GM18505 (cell line): ENCODE results near the gene ZCCHC4.
"Not testable (repeated sequence)": the region's sequence is repeated elsewhere in the genome, so short reads cannot be mapped to it uniquely, and the experiment has no call there.

Source experiments
- ATAC-seq: cut with Tn5 transposase; IDR thresholded peaks from one replicate; pipeline ENCODE4 v1.9.1; 2021; ENCODE audit not compliant: unreplicated experiment
- POLR2A ChIP-seq: IDR thresholded peaks from 4 replicates; pipeline ENCODE4 v1.6.1; 2011; ENCODE audit warnings: borderline replicate concordance; ENCODE audit not compliant: insufficient read depth, insufficient read length; ENCODE audit errors: extremely low read depth

The ZCCHC4 gene

DNA sequence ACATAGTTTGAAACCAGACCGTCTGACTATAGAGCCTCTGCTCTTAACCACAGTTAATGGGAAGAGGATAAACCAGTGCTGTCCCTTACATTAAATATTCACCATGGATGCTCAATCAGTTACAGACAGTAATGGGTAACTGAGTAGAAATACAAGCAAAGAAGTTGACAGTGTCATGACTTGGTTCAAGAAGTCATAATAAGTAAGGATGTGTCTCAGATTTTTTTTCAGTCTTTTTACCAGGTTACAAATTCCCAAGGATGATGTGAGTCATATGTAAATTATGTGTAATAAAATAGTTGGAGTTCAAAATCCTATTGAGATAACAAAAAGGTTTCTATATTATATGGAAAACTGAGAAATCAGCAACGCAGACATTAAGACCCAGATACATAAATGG is 31.1 kb downstream of the ZCCHC4 start:
- ATAC-seq = no peak

GRCh38 chr4:25345744-25346143 is 33.2 kb downstream of the ZCCHC4 start:
- no peak for ATAC-seq
- TF ChIP-seq POLR2A = no peak

More for the DNA sequence above, 31.1 kb downstream of the ZCCHC4 start:
- TF ChIP-seq POLR2A = no peak

DNA sequence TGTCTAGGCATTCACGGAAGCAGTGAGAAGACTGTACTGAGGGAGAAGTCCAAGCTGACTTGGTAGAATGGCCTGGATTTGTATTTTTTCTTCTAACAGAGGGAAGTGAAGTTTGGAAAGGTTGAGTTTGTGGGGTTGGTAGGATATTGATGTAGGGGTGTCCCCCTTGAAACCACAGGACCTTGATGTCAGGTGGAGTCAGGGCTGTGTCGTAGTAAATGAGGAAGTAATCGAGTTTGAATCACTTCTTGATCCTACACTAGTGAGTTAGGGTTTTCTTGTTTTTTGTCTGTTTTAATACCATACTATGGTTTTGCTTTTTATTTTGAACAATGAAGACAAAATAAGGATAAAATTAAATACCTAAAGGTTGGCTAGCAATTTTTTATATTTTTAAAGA is 34.3 kb downstream of the ZCCHC4 start:
- no peak for TF ChIP-seq POLR2A
- no peak for ATAC-seq

DNA sequence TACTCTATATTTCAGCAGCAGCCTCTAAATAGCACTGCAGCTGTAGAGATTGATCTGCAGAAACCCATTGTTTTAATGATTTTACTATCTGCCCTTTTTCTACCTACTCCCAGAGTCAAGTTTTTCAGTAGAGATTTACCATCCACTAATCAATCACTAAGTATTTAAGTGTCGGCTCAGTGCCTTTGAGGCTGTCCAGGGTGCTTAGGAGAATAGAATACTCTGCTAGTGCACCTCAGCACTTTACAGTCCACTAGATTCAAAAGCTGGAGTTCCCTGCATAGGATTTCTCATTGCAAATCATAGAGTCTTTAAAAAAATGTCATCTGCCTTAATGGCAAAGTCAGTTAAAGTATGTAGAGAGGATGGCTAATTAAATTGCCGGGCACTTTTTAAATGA is 34.9 kb downstream of the ZCCHC4 start:
- TF ChIP-seq POLR2A = no peak
- no peak for ATAC-seq

- no peak for ATAC-seq
- no peak for TF ChIP-seq POLR2A
Measured at GRCh38 chr4:25347971-25348370, 35.4 kb downstream of the ZCCHC4 start.

- ATAC-seq = no peak
- TF ChIP-seq POLR2A = no peak
Measured at GRCh38 chr4:25350561-25350960, 38.0 kb downstream of the ZCCHC4 start.

DNA sequence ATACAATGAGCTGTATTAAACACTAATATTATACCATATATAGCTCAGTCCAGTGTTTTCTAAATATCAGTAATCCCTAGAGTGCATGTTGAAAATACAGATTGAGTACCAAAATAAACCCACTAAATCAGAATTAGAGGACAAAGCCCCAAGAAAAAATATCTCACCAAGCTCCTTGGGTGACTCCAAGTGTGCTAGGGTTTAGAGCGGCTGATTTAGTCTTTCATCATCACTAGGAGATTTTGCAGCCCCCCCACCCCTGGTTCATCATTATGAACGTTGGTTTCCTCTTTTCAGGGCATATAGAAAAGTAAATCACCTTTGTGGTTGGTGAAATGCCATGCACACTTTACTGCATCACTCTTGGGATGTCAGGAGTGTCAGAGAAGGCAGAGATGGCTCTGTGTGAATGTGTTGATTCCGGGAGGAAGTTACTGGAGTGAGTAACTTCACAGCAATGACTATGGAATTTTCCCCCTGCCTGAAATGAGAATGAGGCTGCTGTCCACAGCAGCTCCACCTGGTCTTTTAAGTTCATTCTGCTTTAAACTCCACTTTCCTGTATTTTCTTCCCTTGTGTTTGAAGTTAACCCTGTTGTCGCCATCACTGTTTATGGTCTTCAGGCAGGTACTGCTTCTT is 39.3 kb downstream of the ZCCHC4 start:
- ATAC-seq = no peak
- no peak for TF ChIP-seq POLR2A

GRCh38 chr4:25356068-25356467 is 43.5 kb downstream of the ZCCHC4 start:
- TF ChIP-seq POLR2A = no peak

GRCh38 chr4:25358515-25359275 is 46.1 kb downstream of the ZCCHC4 start:
- ATAC-seq = no peak
- TF ChIP-seq POLR2A = no peak

More at GRCh38 chr4:25356068-25356467, 43.5 kb downstream of the ZCCHC4 start:
- no peak for ATAC-seq

- no peak for TF ChIP-seq POLR2A
- no peak for ATAC-seq
Measured at GRCh38 chr4:25361253-25361652, 48.7 kb downstream of the ZCCHC4 start.

- no peak for ATAC-seq
Measured at GRCh38 chr4:25367004-25367621, 54.5 kb downstream of the ZCCHC4 start.

DNA sequence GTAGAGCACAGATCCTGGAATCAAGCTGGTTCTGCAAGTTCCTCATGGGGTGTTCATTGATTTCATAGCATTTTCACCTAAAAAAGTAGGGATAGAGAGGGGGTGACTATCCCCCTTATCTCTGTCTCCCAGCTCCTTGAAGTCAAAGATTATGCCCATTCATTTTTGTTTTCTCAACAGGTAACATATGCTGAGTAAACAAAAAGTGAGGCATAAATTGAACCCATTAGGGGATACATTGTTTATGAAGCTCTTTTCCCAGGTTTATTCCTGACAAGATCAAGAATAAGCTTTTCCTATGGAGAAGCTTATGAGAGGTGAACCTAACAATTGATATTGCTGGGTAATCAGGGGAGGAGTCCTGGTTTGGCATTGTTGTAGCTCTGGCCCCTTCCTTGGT is 55.3 kb downstream of the ZCCHC4 start:
- TF ChIP-seq POLR2A = no peak
- no peak for ATAC-seq

More at GRCh38 chr4:25367004-25367621, 54.5 kb downstream of the ZCCHC4 start:
- no peak for TF ChIP-seq POLR2A

DNA sequence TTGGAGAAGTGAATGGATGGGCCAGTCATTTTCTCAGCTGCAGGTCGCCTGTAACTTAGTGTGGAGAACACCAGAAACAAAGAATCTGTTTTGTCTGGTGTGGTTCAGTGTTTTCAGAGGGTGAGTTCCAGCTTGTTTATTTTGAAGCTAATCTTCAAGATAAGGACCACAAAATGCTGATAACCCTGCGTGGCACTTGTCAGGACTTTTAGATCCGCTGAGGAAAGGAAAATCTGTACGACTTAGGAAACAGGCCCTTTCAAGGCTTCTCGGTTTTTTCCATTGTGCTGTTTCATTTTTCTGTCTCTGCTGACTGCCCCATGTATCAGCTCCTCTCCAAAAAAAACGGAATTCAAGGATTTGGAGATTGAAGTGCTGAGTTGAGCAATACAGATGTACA is 55.7 kb downstream of the ZCCHC4 start:
- no peak for ATAC-seq
- no peak for TF ChIP-seq POLR2A

- ATAC-seq = no peak
- TF ChIP-seq POLR2A = no peak
Measured at GRCh38 chr4:25370242-25370641, 57.7 kb downstream of the ZCCHC4 start.

DNA sequence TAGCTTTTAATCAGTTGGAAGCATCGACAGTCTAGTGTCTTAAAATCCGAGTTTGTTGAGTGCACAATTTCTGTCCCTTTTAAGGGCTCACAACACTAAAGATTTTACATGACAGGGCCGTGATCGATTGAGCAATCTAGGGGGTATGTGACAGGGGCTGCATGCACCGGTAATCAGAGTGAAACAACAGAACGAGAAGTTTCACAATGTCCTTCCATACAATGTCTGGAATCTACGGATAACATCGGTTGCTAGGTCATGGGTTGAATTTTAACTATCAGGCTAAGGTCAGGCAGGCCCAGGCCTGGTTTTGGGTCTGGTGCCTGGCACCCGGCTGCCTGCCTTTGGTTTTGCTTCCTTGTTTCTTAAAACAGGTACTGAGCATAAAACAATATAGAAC is 60.0 kb downstream of the ZCCHC4 start:
- not testable (repeated sequence) for ATAC-seq
